K562 (cell line): ENCODE data around the gene PIK3R5. TPM values are rescaled to one million over a fixed set of nuclear protein-coding genes. Genes with fewer than 3 reads are reported as not detected.

Experiments
- ATAC-seq: fragments of 200-7000 bp; cut with Tn5 transposase; 3 replicates; pipeline ENCODE4 v1.9.1; 2020; ENCODE audit warnings: moderate library complexity
- BruUV-seq: library from RNA; stranded (reverse); fragments of 400-500 nt; replicated peaks from 2 replicates; lab custom pipeline; 2021; lab: Mats Ljungman, UMichigan
- CTCF ChIA-PET: fragments of 300-600 bp; formaldehyde crosslinking; extraction: SDS; loops from one replicate; lab custom pipeline; 2021; ENCODE audit warnings: low intra/inter-chr PET ratio; lab: Yijun Ruan, JAX
- POLR2A ChIA-PET: fragments of 300-600, 350-650 bp; sonication (Branson Sonifier 250); formaldehyde crosslinking; extraction: SDS; loops from one replicate; lab custom pipeline; 2021; ENCODE audit warnings: antibody characterized with exemption, inconsistent platforms; lab: Yijun Ruan, JAX
- DNase-seq, 4 experiments: peaks; one replicate each; pipeline versions ENCODE4 v3.0.0 to v3.0.0-alpha.2; 2011 to 2018; ENCODE audit warnings: low spot score in 3 of 4, mixed read lengths in 3 of 4; ENCODE audit errors: extremely low read depth in 1 of 4
- FAIRE-seq: peaks from 2 replicates; lab custom pipeline; 2011; peaks lifted over from hg19 to GRCh38; lab: Jason Lieb, UNC
- H2AFZ ChIP-seq: 2 replicates; pipeline ENCODE4 v1.6.0; 2011; ENCODE audit warnings: low read depth, low read length, control low read depth, inconsistent platforms
- H3K27ac ChIP-seq: fragments of 200-600 bp; 3 replicates; pipeline ENCODE4 v1.8.0; 2011; ENCODE audit warnings: low read depth, mild to moderate bottlenecking, control low read depth, inconsistent platforms, low read length, moderate library complexity, mixed read lengths; ENCODE audit errors: extremely low read depth
- H3K27me3 ChIP-seq, 2 experiments: fragments of 300-600 bp in 1 of 2; 2 replicates in 1 of 2; 3 replicates in 1 of 2; pipeline versions ENCODE4 v1.6.0 to v1.8.0; 2011; ENCODE audit warnings: inconsistent platforms in 2 of 2, low read length in 2 of 2, mild to moderate bottlenecking in 1 of 2, mixed read lengths in 1 of 2, moderate library complexity in 1 of 2; ENCODE audit not compliant: control insufficient read depth in 2 of 2, insufficient read depth in 2 of 2
- H3K36me3 ChIP-seq: fragments of 300-600 bp; 3 replicates; pipeline ENCODE4 v1.8.0; 2011; ENCODE audit warnings: mild to moderate bottlenecking, low read length, inconsistent platforms; ENCODE audit not compliant: control insufficient read depth, insufficient read depth
- H3K4me1 ChIP-seq, 2 experiments: fragments of 200-600 bp in 1 of 2; replicated peaks in 1 of 2; 2 replicates in 1 of 2; 3 replicates in 1 of 2; pipeline versions ENCODE4 v1.5.1 to v1.8.0; 2011; ENCODE audit warnings: inconsistent platforms in 2 of 2, low read length in 2 of 2, mild to moderate bottlenecking in 1 of 2, mixed read lengths in 1 of 2, moderate library complexity in 1 of 2; ENCODE audit not compliant: control insufficient read depth in 2 of 2, insufficient read depth in 2 of 2
- H3K4me2 ChIP-seq: 2 replicates; pipeline ENCODE4 v1.6.1; 2011; ENCODE audit warnings: low read length, control low read depth, inconsistent platforms, mixed read lengths; ENCODE audit not compliant: insufficient read depth
- H3K4me3 ChIP-seq: fragments of 200-600 bp; sonication (generic), shearing (Covaris generic); 2 replicates; pipeline ENCODE4 v1.5.1; 2016; ENCODE audit warnings: control low read depth, inconsistent platforms
- H3K79me2 ChIP-seq: fragments of 200-600 bp; 3 replicates; pipeline ENCODE4 v1.8.0; 2011; ENCODE audit warnings: low read length, inconsistent platforms; ENCODE audit not compliant: control insufficient read depth, insufficient read depth
- H3K9ac ChIP-seq, 2 experiments: 2 replicates each; pipeline versions ENCODE4 v1.6.0 to v1.6.1; 2011; ENCODE audit warnings: low read depth in 2 of 2, low read length in 2 of 2, control low read depth in 1 of 2, inconsistent platforms in 1 of 2, mild to moderate bottlenecking in 1 of 2, mixed read lengths in 1 of 2; ENCODE audit not compliant: insufficient read depth in 1 of 2
- H3K9me1 ChIP-seq: one replicate; pipeline ENCODE4 v1.6.0; 2011; ENCODE audit warnings: inconsistent platforms, mild to moderate bottlenecking, low read length, moderate library complexity; ENCODE audit not compliant: control insufficient read depth, insufficient read depth
- H3K9me3 ChIP-seq: replicated peaks from 2 replicates; pipeline ENCODE4 v1.5.1; 2011; ENCODE audit warnings: low read depth, low read length, inconsistent platforms; ENCODE audit not compliant: control insufficient read depth, insufficient read depth
- H4K20me1 ChIP-seq: replicated peaks from 2 replicates; pipeline ENCODE4 v1.6.1; 2011; ENCODE audit warnings: low read length, inconsistent platforms, mixed read lengths; ENCODE audit not compliant: control insufficient read depth, insufficient read depth
- HNRNPLL ChIP-seq: fragments of 200-400 bp; formaldehyde crosslinking; IDR thresholded peaks from 2 replicates; pipeline ENCODE4 v1.6.1; 2017; ENCODE audit warnings: low read length, low read depth, mild to moderate bottlenecking; ENCODE audit not compliant: poor library complexity, severe bottlenecking
- HSF4 ChIP-seq: fragments of 250-450 bp; sonication (Bioruptor Pico); IDR thresholded peaks from 2 replicates; pipeline ENCODE4 v2.1.2; 2022; ENCODE audit warnings: mild to moderate bottlenecking, moderate library complexity, borderline replicate concordance
- MAX ChIP-seq: sonication (generic); formaldehyde crosslinking; IDR thresholded peaks from 2 replicates; pipeline ENCODE4 v1.9.0; 2022; ENCODE audit warnings: mild to moderate bottlenecking, missing genetic modification reagents
- NCOR1 ChIP-seq: fragments of 450-650 bp; IDR thresholded peaks from 2 replicates; pipeline ENCODE4 v1.6.1; 2016; ENCODE audit warnings: mild to moderate bottlenecking, moderate library complexity
- SMARCB1 ChIP-seq: IDR thresholded peaks from 2 replicates; pipeline ENCODE4 v1.6.1; 2011; ENCODE audit warnings: improper control_type of control experiment, low read depth; ENCODE audit not compliant: insufficient read length
- WGBS: fragments of 100-300 bp; shearing (Covaris generic); methylation state at CpG from one replicate; pipeline ENCODE4 v1.1.6; 2016; ENCODE audit warnings: low coverage, mixed read lengths; ENCODE audit not compliant: insufficient coverage; ENCODE audit errors: missing lambda C conversion rate; 5-methylcytosine and 5-hydroxymethylcytosine counted together
- in situ Hi-C: fragments of 300-500 bp; cut with MboI; formaldehyde crosslinking; loops from 4 replicates; pipeline ENCODE4 v1.15.0; 2018; ENCODE audit warnings: inconsistent platforms, mixed read lengths
- intact Hi-C: fragments of 100-400 bp; cut with micrococcal nuclease; formaldehyde crosslinking; loops from 2 replicates; pipeline ENCODE4 v1.14.2; 2022
- polyA plus RNA-seq, 8 experiments: library from polyadenylated mRNA; depleted of rRNA in 4 of 8; stranded (reverse) in 5 of 8; unstranded in 3 of 8; fragments of >200 nt; fragmentation: Nextera tagmentation in 2 of 8; fragmentation: Illumina TruSeq in 1 of 8; extraction: Ambion mirVana in 2 of 8; extraction: Trizol in 1 of 8; gene quantifications; 2 replicates each; pipeline versions ENCODE4 v1.2.1 to v1.2.3, GENCODE V29; 2011 to 2014; ENCODE audit warnings: inconsistent platforms in 1 of 8, missing spikeins in 1 of 8
- total RNA-seq, 7 experiments: library from RNA; depleted of rRNA in 6 of 7; stranded (reverse); fragments of >200 nt in 6 of 7; fragmentation: Illumina TruSeq in 2 of 7; extraction: Trizol in 2 of 7; gene quantifications; 2 replicates each; pipeline versions ENCODE4 v1.2.1 to v1.2.3, GENCODE V29; 2011 to 2021; ENCODE audit warnings: low replicate concordance in 1 of 7
- TF ChIP-seq, protein P1 (sequence below): fragments of 450-650 bp; formaldehyde crosslinking; IDR thresholded peaks from 2 replicates; pipeline ENCODE4 v1.4.0; 2020; ENCODE audit warnings: mild to moderate bottlenecking, moderate library complexity

Gene PIK3R5
- total and polyA plus RNA-seq, 9 of the 15 experiments (the other 6 are each of a cell fraction or from before 2014, with no cell fraction given), result 0.01 to 0.38 TPM; not detected in 7

DNA sequence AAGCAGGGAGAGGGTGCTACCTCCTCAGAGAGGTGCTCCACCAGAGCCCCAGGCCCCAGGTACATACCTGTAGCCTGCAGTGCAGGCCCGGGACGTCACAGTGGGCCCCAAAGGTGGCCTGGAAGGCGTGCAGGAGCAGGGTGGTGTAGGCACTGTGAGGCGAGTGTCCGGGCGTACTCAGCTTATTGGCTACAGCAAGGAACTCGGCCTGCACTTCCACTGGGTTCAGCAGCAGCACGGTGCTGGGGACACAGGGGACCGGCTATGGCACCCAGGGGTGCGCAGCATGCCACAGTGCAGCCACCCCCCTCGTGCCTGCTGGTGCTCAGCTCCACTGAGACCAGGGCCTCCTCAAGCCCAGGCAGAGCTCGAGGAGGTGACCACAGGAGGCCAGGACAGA is 74.8 kb downstream of the PIK3R5 start:
- TF ChIP-seq MAX (CRISPR knock-in tag), result no peak
- no peak for TF ChIP-seq HNRNPLL
- no peak for TF ChIP-seq HSF4 (CRISPR knock-in tag)
- no peak for TF ChIP-seq NCOR1
- TF ChIP-seq SMARCB1, result no peak
- TF ChIP-seq, protein P1, sequence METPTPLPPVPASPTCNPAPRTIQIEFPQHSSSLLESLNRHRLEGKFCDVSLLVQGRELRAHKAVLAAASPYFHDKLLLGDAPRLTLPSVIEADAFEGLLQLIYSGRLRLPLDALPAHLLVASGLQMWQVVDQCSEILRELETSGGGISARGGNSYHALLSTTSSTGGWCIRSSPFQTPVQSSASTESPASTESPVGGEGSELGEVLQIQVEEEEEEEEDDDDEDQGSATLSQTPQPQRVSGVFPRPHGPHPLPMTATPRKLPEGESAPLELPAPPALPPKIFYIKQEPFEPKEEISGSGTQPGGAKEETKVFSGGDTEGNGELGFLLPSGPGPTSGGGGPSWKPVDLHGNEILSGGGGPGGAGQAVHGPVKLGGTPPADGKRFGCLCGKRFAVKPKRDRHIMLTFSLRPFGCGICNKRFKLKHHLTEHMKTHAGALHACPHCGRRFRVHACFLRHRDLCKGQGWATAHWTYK (CRISPR knock-in tag), result no peak

More for the DNA sequence above, 74.8 kb downstream of the PIK3R5 start:
- no TSS peak for BruUV-seq
- DNase-seq (no peak), FAIRE-seq (no peak), ATAC-seq (no peak)
- Histone ChIP-seq H3K4me2 (no peak overlapping the region), H3K9me3 (no peaks in the 10 kb centered on the region), H3K4me1 (peaks cover 0 to 11% of the 10 kb centered on the region in 2 experiments; a peak in 2 of 5 replicates), H4K20me1 (no peaks in the 10 kb centered on the region), H3K9me1 (no peaks in the 10 kb centered on the region), H3K79me2 (no peaks in the 10 kb centered on the region), H2AFZ (no peak overlapping the region), H3K36me3 (no peaks in the 10 kb centered on the region), H3K27ac (no peak overlapping the region), H3K27me3 (peaks cover 2 to 19% of the 10 kb centered on the region in 2 experiments; a peak in 2 of 5 replicates), H3K9ac (no peak overlapping the region), H3K4me3 (no peak overlapping the region)
- intact Hi-C loops, result loop anchor here (10.0 kb wide), 2 partner anchors 104 to 146 kb away; partner anchors contain the start of gene CCDC42
- CTCF ChIA-PET, result no interaction called here
- WGBS, result 3% methylated on average over 12 of the region's 12 CpGs
- in situ Hi-C loops, result loop anchor here (5.0 kb wide), 1 partner anchor 93 kb away; the partner anchor contains the start of gene MFSD6L
- POLR2A ChIA-PET, result no interaction called here
